HG03159 (cell line): ENCODE data around the gene SYNDIG1.

Experiments used
- ATAC-seq: cut with Tn5 transposase; IDR thresholded peaks from one replicate; pipeline ENCODE4 v1.9.1; 2021; ENCODE audit warnings: mild to moderate bottlenecking, moderate library complexity; ENCODE audit not compliant: unreplicated experiment

SYNDIG1 gene

GRCh38 chr20:24470746-24471582 is 1.5 kb downstream of the SYNDIG1 start:
- ATAC-seq: no peak

GRCh38 chr20:24472426-24472825 is 3.0 kb downstream of the SYNDIG1 start:
- ATAC-seq: no peak

- no peak for ATAC-seq
These were observed 4.2 kb downstream of the SYNDIG1 start for GRCh38 chr20:24473435-24474223.

GRCh38 chr20:24477831-24478547 is 8.6 kb downstream of the SYNDIG1 start:
- ATAC-seq: no peak

GRCh38 chr20:24478584-24478983 is 9.2 kb downstream of the SYNDIG1 start:
- ATAC-seq: no peak

GRCh38 chr20:24479106-24479505 is 9.7 kb downstream of the SYNDIG1 start:
- no peak for ATAC-seq

GRCh38 chr20:24479595-24479994 is 10.2 kb downstream of the SYNDIG1 start:
- ATAC-seq: no peak

GRCh38 chr20:24480509-24480908 is 11.1 kb downstream of the SYNDIG1 start:
- ATAC-seq: no peak

- ATAC-seq: no peak
These were observed 11.7 kb downstream of the SYNDIG1 start for GRCh38 chr20:24481173-24481572.

- no peak for ATAC-seq
These were observed 14.1 kb downstream of the SYNDIG1 start for GRCh38 chr20:24483435-24484080.

GRCh38 chr20:24484081-24484450 is 14.6 kb downstream of the SYNDIG1 start:
- no peak for ATAC-seq

- ATAC-seq: no peak
These were observed 16.6 kb downstream of the SYNDIG1 start for GRCh38 chr20:24485981-24486380.

- no peak for ATAC-seq
These were observed 17.8 kb downstream of the SYNDIG1 start for GRCh38 chr20:24487240-24487639.

GRCh38 chr20:24487648-24488047 is 18.2 kb downstream of the SYNDIG1 start:
- ATAC-seq: no peak

- no peak for ATAC-seq
These were observed 18.8 kb downstream of the SYNDIG1 start for GRCh38 chr20:24488064-24488799.

- no peak for ATAC-seq
These were observed 19.4 kb downstream of the SYNDIG1 start for GRCh38 chr20:24488800-24489175.

GRCh38 chr20:24489193-24489592 is 19.8 kb downstream of the SYNDIG1 start:
- ATAC-seq: no peak

- ATAC-seq: no peak
These were observed 20.3 kb downstream of the SYNDIG1 start for GRCh38 chr20:24489631-24490260.

- ATAC-seq: no peak
These were observed 21.2 kb downstream of the SYNDIG1 start for GRCh38 chr20:24490598-24490997.
